GM23338 (cell line): ENCODE results near the gene NETO2.
"Not testable (repeated sequence)": the region's sequence is repeated elsewhere in the genome, so short reads cannot be mapped to it uniquely, and the experiment has no call there.

ENCODE experiments used
- CTCF ChIP-seq, 2 experiments: fragments of 200-600 bp in 1 of 2; sonication (generic) in 1 of 2; conservative IDR thresholded peaks; 2 replicates each; pipeline versions ENCODE4 v1.5.1 to v1.6.1; 2016 to 2017; ENCODE audit warnings: antibody characterized with exemption in 2 of 2, low read depth in 2 of 2, mild to moderate bottlenecking in 2 of 2, moderate library complexity in 1 of 2
- POLR2AphosphoS5 ChIP-seq: IDR thresholded peaks from 2 replicates; pipeline ENCODE4 v1.6.1; 2016; ENCODE audit warnings: antibody characterized with exemption, low read depth
- REST ChIP-seq: IDR thresholded peaks from one replicate; pipeline ENCODE4 v1.6.1; 2018; ENCODE audit warnings: antibody characterized with exemption; ENCODE audit not compliant: unreplicated experiment

GRCh38 chr16:47181066-47181465 is 37.3 kb upstream of the NETO2 start:
- not testable (repeated sequence) for TF ChIP-seq CTCF (conservative IDR thresholded peaks at IDR 0.05; ENCODE audit: low read depth in 2 of 2); POLR2AphosphoS5; REST
